ENCODE data around the gene IGSF11. TPM values are rescaled to one million over a fixed set of nuclear protein-coding genes. Genes with fewer than 3 reads are reported as not detected.

Gene IGSF11
- total RNA-seq, 2 donors from 2014 or later: 3.9 to 6.0 TPM

GRCh38 chr3:118970819-118971218 lies 63.8 kb downstream of the IGSF11 start:
- no peak overlapping the region for H3K4me3 ChIP-seq (ENCODE audit: low read length)
- no peak for TF ChIP-seq CTCF (conservative IDR thresholded peaks at IDR 0.05)

GRCh38 chr3:118968640-118969039 lies 66.0 kb downstream of the IGSF11 start:
- Mint-ChIP-seq H3K36me3 (ENCODE audit: low read depth) (no peaks in the 10 kb centered on the region), H3K4me3 (no peak overlapping the region), H3K27ac (no peak overlapping the region), H3K27me3 (ENCODE audit: insufficient read depth) (peaks cover 3% of the 10 kb centered on the region), H3K4me1 (peaks cover 7% of the 10 kb centered on the region), H3K9me3 (no peaks in the 10 kb centered on the region)
- WGBS, 2 experiments (ENCODE audit: insufficient coverage in 1 of 2, insufficient read length in 1 of 2): 98 to 100% methylated on average over 1 to 2 of the region's 2 CpGs
- H3K9ac ChIP-seq (ENCODE audit: extremely low read depth, low read length, poor library complexity, severe bottlenecking): no peak overlapping the region
- no peaks in the 10 kb centered on the region for H3K36me3 ChIP-seq (ENCODE audit: control insufficient read depth, insufficient read depth, low read length)
- H3K27me3 ChIP-seq (ENCODE audit: control insufficient read depth, insufficient read depth, low read length, poor library complexity, severe bottlenecking): peaks cover 32% of the 10 kb centered on the region
- H3K4me1 ChIP-seq (ENCODE audit: control insufficient read depth, insufficient read depth, low read length): no peaks in the 10 kb centered on the region
- H3K9me3 ChIP-seq (ENCODE audit: control insufficient read depth, low read length): no peaks in the 10 kb centered on the region
- no peak overlapping the region for H3K27ac ChIP-seq (ENCODE audit: low read depth, low read length)
- TF ChIP-seq CTCF (conservative IDR thresholded peaks at IDR 0.05): no peak
- no peak overlapping the region for H3K4me3 ChIP-seq (ENCODE audit: low read length)
- DNase-seq: no peak

More at GRCh38 chr3:118970819-118971218, 63.8 kb downstream of the IGSF11 start:
- no peak overlapping the region for H3K9ac ChIP-seq (ENCODE audit: extremely low read depth, low read length, poor library complexity, severe bottlenecking)
- peaks cover 18% of the 10 kb centered on the region for H3K4me1 Mint-ChIP-seq
- H3K9me3 Mint-ChIP-seq: no peaks in the 10 kb centered on the region
- H3K4me1 ChIP-seq (ENCODE audit: control insufficient read depth, insufficient read depth, low read length): no peaks in the 10 kb centered on the region
- no peak overlapping the region for H3K27ac ChIP-seq (ENCODE audit: low read depth, low read length)
- peaks cover 3% of the 10 kb centered on the region for H3K27me3 Mint-ChIP-seq (ENCODE audit: insufficient read depth)
- no peak overlapping the region for H3K27ac Mint-ChIP-seq
- H3K36me3 ChIP-seq (ENCODE audit: control insufficient read depth, insufficient read depth, low read length): no peaks in the 10 kb centered on the region
- H3K27me3 ChIP-seq (ENCODE audit: control insufficient read depth, insufficient read depth, low read length, poor library complexity, severe bottlenecking): peaks cover 32% of the 10 kb centered on the region
- no peak overlapping the region for H3K4me3 Mint-ChIP-seq
- no peak for DNase-seq
- no peaks in the 10 kb centered on the region for H3K36me3 Mint-ChIP-seq (ENCODE audit: low read depth)
- WGBS, 2 experiments (ENCODE audit: insufficient coverage in 1 of 2, insufficient read length in 1 of 2): 90% methylated on average over 2 of the region's 2 CpGs; no CpG with 5 or more reads in 1 of the 2 experiments
- no peaks in the 10 kb centered on the region for H3K9me3 ChIP-seq (ENCODE audit: control insufficient read depth, low read length)

- H3K36me3 Mint-ChIP-seq (ENCODE audit: low read depth): no peaks in the 10 kb centered on the region
- H3K27ac ChIP-seq (ENCODE audit: low read depth, low read length): no peak overlapping the region
These were observed 66.5 kb downstream of the IGSF11 start for GRCh38 chr3:118968111-118968510.

More at GRCh38 chr3:118968111-118968510, 66.5 kb downstream of the IGSF11 start:
- DNase-seq: no peak
- H3K9ac ChIP-seq (ENCODE audit: extremely low read depth, low read length, poor library complexity, severe bottlenecking): no peak overlapping the region
- 62% methylated on average over 4 of the region's 4 CpGs; no CpG with 5 or more reads in 1 of the 2 experiments for WGBS, 2 experiments (ENCODE audit: insufficient coverage in 1 of 2, insufficient read length in 1 of 2)
- no peak overlapping the region for H3K27ac Mint-ChIP-seq
- H3K9me3 Mint-ChIP-seq: no peaks in the 10 kb centered on the region
- peaks cover 29% of the 10 kb centered on the region for H3K27me3 ChIP-seq (ENCODE audit: control insufficient read depth, insufficient read depth, low read length, poor library complexity, severe bottlenecking)
- no peak overlapping the region for H3K4me3 ChIP-seq (ENCODE audit: low read length)
- H3K4me3 Mint-ChIP-seq: no peak overlapping the region
- no peaks in the 10 kb centered on the region for H3K36me3 ChIP-seq (ENCODE audit: control insufficient read depth, insufficient read depth, low read length)
- peaks cover 3% of the 10 kb centered on the region for H3K27me3 Mint-ChIP-seq (ENCODE audit: insufficient read depth)
- H3K9me3 ChIP-seq (ENCODE audit: control insufficient read depth, low read length): no peaks in the 10 kb centered on the region
- no peak for TF ChIP-seq CTCF (conservative IDR thresholded peaks at IDR 0.05)
- peaks cover 4% of the 10 kb centered on the region for H3K4me1 Mint-ChIP-seq
- H3K4me1 ChIP-seq (ENCODE audit: control insufficient read depth, insufficient read depth, low read length): no peaks in the 10 kb centered on the region
